ENCODE measurements around the gene EGFL7.

EGFL7 gene

DNA sequence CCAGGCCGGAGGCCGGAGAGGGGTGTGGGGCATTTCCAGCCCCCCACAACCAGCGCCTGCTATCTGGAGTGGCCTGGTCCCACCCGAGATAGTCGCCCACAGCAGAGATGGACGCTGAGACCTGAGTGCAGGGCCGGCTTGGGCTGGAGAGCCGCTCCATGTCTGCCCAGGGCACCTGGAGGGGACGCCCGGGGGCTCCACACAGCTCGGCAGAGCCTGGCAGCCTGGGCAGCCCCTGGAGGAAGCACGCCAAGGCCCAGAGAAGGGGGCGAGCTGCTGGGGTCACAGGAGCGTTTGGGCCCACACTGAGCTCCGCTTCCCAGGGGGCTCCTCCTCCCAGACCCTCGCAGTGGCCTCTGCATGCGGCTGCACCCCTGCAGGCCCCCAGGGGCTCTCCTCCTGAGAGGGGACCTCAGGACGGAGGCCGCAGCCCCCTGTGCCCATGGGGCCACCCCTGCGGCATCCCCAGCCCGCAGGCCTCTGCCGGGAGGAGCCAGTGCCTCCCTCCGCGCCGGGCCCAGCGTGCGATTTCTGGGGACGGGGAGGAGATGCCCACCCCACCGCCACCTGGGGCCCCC lies 42.2 kb upstream of the EGFL7 start:
- TF ChIP-seq, protein P1, sequence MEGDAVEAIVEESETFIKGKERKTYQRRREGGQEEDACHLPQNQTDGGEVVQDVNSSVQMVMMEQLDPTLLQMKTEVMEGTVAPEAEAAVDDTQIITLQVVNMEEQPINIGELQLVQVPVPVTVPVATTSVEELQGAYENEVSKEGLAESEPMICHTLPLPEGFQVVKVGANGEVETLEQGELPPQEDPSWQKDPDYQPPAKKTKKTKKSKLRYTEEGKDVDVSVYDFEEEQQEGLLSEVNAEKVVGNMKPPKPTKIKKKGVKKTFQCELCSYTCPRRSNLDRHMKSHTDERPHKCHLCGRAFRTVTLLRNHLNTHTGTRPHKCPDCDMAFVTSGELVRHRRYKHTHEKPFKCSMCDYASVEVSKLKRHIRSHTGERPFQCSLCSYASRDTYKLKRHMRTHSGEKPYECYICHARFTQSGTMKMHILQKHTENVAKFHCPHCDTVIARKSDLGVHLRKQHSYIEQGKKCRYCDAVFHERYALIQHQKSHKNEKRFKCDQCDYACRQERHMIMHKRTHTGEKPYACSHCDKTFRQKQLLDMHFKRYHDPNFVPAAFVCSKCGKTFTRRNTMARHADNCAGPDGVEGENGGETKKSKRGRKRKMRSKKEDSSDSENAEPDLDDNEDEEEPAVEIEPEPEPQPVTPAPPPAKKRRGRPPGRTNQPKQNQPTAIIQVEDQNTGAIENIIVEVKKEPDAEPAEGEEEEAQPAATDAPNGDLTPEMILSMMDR (IDR thresholded peaks at IDR 0.05; ENCODE audit: insufficient read depth, low read length, poor library complexity, severe bottlenecking): no peak
- Histone ChIP-seq H3K27me3 (replicated peaks; ENCODE audit: control insufficient read depth, insufficient read depth, low read length) (no peaks in the 10 kb centered on the region), H3K4me3 (replicated peaks; ENCODE audit: low read depth, low read length) (no peak overlapping the region), H3K36me3 (ENCODE audit: control insufficient read depth, insufficient read depth, low read length) (no peaks in the 10 kb centered on the region)
- DNase-seq (ENCODE audit: extremely low read depth, insufficient read length): no peak

DNA sequence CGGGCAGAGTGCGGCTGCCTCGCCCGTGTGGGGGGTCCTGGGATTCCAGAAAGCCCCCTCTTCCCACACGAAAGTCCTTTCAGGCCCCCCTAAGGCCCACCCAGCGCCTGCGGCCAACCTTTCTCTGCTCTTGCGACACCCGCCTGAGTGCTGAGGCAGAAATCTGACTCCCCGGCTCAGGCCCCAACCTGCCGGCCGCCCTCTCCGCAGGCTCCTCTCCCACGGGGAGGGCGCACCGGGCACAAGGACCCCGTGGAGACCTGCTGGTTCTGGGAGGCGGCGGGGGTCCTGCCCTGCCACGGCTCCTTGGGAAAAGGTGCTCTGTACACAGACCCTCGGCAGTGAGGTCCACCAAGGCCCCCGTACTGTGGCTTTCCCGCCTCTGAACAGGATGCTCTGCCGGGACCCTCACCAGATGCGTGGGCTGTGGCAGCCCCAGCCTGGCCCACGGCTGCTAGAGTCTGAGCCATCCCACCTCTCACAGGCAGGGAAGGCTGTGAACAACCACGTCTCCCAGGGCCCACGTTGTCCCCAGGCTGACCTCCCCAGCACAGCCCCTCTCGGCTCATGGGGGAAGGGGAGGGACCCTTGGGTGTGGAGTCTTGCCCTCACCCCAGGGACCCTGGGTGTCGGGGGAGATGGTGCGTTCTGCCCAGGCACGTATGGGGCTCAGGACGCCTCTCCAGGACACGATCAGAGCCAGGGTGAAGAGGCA lies 41.5 kb upstream of the EGFL7 start:
- no peaks in the 10 kb centered on the region for H3K27me3 ChIP-seq (replicated peaks; ENCODE audit: control insufficient read depth, insufficient read depth, low read length)

DNA sequence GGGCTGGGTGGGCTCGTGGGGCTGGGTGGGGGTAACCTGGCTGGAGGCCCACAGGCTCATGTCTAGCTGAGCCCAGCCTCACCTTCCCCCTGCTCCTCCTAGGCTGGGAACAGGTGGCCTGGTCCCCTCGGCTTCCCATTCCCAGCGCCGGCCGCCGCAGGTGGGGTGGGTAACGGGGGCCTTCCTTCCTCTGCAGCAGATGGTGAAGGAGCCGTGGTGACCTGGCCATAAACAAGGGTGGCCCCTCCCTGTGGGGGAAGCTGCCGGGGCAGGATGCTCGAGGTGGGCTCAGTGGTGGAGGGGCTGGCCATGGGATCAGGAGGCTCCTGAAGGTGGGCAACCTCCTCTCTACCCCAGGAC lies 41.0 kb upstream of the EGFL7 start:
- Histone ChIP-seq H3K4me3 (replicated peaks; ENCODE audit: low read depth, low read length) (no peak overlapping the region), H3K36me3 (ENCODE audit: control insufficient read depth, insufficient read depth, low read length) (no peaks in the 10 kb centered on the region), H3K27me3 (replicated peaks; ENCODE audit: control insufficient read depth, insufficient read depth, low read length) (no peaks in the 10 kb centered on the region)
- TF ChIP-seq, protein P1 (IDR thresholded peaks at IDR 0.05; ENCODE audit: insufficient read depth, low read length, poor library complexity, severe bottlenecking): no peak
- no peak for DNase-seq (ENCODE audit: extremely low read depth, insufficient read length)

More for the DNA sequence above, 41.5 kb upstream of the EGFL7 start:
- TF ChIP-seq, protein P1 (IDR thresholded peaks at IDR 0.05; ENCODE audit: insufficient read depth, low read length, poor library complexity, severe bottlenecking): no peak
- Histone ChIP-seq H3K4me3 (replicated peaks; ENCODE audit: low read depth, low read length) (no peak overlapping the region), H3K36me3 (ENCODE audit: control insufficient read depth, insufficient read depth, low read length) (no peaks in the 10 kb centered on the region)
- DNase-seq (ENCODE audit: extremely low read depth, insufficient read length): no peak

GRCh38 chr9:136622538-136622948 lies 40.2 kb upstream of the EGFL7 start:
- TF ChIP-seq, protein P1 (IDR thresholded peaks at IDR 0.05; ENCODE audit: insufficient read depth, low read length, poor library complexity, severe bottlenecking): no peak
- Histone ChIP-seq H3K36me3 (ENCODE audit: control insufficient read depth, insufficient read depth, low read length) (no peaks in the 10 kb centered on the region), H3K27me3 (replicated peaks; ENCODE audit: control insufficient read depth, insufficient read depth, low read length) (no peaks in the 10 kb centered on the region), H3K4me3 (replicated peaks; ENCODE audit: low read depth, low read length) (no peak overlapping the region)
- DNase-seq (ENCODE audit: extremely low read depth, insufficient read length): no peak

- TF ChIP-seq, protein P1 (IDR thresholded peaks at IDR 0.05; ENCODE audit: insufficient read depth, low read length, poor library complexity, severe bottlenecking): no peak
- no peak for DNase-seq (ENCODE audit: extremely low read depth, insufficient read length)
- no peaks in the 10 kb centered on the region for H3K36me3 ChIP-seq (ENCODE audit: control insufficient read depth, insufficient read depth, low read length)
- H3K27me3 ChIP-seq (replicated peaks; ENCODE audit: control insufficient read depth, insufficient read depth, low read length): no peaks in the 10 kb centered on the region
- no peak overlapping the region; the same call in 1 of the 2 replicates for H3K4me3 ChIP-seq (replicated peaks; ENCODE audit: low read depth, low read length)
Measured at GRCh38 chr9:136623016-136623841, 39.5 kb upstream of the EGFL7 start.
